Measurements from ENCODE around the gene NAPEPLD.

GRCh38 chr7:103080923-103081322 is 68.0 kb downstream of the NAPEPLD start:
- no peak for TF ChIP-seq POLR2AphosphoS5 (IDR thresholded peaks at IDR 0.05)
- no peak for TF ChIP-seq POLR2A (IDR thresholded peaks at IDR 0.05)
